ENCODE measurements around the gene VPS50.

Gene VPS50, protein sequence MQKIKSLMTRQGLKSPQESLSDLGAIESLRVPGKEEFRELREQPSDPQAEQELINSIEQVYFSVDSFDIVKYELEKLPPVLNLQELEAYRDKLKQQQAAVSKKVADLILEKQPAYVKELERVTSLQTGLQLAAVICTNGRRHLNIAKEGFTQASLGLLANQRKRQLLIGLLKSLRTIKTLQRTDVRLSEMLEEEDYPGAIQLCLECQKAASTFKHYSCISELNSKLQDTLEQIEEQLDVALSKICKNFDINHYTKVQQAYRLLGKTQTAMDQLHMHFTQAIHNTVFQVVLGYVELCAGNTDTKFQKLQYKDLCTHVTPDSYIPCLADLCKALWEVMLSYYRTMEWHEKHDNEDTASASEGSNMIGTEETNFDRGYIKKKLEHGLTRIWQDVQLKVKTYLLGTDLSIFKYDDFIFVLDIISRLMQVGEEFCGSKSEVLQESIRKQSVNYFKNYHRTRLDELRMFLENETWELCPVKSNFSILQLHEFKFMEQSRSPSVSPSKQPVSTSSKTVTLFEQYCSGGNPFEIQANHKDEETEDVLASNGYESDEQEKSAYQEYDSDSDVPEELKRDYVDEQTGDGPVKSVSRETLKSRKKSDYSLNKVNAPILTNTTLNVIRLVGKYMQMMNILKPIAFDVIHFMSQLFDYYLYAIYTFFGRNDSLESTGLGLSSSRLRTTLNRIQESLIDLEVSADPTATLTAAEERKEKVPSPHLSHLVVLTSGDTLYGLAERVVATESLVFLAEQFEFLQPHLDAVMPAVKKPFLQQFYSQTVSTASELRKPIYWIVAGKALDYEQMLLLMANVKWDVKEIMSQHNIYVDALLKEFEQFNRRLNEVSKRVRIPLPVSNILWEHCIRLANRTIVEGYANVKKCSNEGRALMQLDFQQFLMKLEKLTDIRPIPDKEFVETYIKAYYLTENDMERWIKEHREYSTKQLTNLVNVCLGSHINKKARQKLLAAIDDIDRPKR

DNA sequence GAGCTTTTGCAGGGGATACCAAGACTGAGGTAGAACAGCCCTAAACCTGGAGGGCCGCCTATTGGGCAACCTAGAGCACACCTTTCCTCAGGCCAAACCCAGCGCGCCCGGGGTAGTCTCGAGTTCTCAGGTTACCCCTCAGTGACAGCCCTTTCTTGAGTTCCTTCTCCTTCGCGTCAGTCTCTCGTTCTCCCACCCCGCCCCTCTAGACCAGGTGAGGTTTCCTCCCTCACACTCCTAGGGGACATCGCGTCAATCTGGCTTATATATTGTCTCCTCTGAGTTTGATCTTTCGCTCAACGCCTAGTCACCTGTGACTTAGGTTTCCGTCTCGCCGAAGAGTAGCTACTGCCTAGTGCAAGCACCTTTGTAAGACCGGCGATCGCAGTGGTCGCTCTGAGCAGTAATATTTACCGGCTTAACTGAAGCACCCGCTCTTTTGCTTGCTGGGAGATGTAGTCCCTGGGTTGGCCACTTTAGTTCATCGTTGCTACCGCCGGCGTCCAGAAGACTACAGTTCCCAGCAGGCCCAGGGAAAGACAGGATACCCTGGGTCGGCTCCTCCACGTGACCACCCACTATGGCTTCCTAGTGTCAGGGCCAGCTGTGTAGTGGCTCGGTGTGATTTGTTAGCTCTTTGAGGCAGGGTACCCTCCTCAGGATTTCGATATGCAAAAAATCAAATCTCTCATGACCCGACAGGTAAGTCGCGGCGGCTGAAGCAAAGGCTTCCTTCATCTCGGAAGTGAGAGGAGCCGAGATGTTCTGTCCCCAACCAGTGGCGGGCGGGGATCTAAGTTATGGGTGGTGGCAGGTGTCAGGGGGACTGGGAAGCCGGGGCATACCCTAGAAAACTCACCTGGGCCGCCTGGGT lies at the start of gene VPS50:
Gene VPS50, plus strand, starts transcription at position 568 of the 874 bp plus-strand sequence. Its CDS starts 102 bp downstream, at position 670.
- ATAC-seq (peak; percentile 100), DNase-seq (peak; percentile 86)

DNA sequence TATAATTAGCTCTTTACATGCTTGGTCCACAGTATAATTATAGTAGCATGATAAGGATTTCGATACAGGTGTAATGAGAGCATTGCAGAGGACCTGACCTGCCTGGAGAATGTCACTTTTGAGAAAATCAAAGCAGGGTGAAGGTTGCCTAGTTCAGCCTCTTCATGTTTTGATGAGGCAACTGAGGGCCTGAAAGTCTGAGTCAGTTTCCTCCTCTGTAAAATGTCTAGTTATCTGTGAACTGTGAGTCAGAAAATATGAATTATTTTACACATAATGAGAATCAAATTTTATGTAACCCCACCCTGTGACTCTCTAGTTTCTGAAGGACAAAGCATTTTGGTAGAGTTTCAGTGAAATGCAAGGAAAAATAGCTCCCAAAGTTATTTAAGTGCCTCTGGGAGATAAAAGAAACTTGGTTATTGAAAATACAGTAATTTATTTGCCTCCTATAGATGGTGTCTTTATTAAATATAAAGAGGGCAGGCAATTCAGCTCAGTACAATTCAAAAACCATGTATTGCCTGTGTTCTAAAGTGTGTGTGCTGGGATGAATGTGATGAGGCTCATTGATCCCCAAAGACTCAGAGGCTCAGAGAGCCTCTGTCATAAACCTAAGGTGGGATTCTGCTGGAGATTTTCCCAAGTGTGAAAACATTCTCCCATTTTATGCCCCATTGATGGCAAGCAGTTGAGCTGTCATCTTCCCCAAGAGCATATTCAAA lies 46.7 kb upstream of the VPS50 start:
- DNase-seq (no peak), ATAC-seq (peak; percentile 72)

DNA sequence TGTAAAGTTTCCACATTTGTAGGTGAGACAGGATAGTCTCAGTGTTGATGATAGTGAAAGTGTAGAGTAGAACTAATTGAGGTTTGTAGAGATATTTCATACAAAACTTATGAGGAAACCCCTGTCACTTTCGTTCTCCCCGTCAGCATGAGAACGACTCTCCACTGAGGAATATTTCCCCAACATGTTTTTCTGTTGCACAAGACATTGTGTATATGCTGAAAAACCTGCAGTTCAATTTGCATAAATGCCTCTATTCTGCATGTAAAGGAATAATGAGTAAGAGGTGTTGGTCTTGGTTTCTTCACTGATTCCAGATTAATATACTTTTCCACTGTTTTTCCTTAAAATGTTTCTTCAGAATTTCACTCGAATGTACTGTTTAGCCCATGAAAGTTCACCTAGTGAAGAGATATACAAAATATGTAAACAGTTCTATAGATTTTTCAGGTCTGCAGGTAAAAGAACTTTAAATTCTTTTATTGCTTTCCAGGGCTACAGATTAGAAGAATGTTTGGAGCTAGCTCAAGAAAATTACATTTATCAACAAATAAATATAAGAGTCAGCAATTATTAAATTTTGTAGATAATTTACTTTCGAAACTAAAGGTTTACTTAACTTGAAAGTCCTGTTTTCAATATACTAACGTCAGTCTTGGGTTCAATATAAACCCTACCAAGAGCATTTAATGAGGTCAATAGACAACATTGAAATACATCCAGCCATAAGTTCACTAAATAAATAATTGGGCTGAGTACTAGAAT lies 43.1 kb upstream of the VPS50 start:
- no peak for DNase-seq
- ATAC-seq: no peak

DNA sequence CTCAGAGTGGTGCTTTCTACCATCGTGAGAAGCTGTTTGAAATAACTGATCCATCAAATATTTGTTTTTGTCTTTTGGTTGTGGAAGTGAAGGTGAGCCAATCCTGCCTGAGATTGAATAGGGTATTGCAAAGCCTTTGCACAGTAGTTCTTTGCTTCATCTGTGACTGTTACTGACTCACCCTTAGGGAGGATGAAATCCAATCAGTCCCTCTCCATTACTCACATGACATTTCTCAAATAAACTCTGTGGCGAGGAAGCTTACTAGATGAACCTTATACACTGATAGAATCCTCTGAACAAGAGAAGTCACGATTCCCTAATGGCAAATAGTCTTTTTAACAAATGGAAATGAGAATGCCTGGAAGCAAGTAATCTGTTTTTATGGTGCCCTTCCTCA lies 37.8 kb upstream of the VPS50 start:
- DNase-seq (no peak), ATAC-seq (no peak)

DNA sequence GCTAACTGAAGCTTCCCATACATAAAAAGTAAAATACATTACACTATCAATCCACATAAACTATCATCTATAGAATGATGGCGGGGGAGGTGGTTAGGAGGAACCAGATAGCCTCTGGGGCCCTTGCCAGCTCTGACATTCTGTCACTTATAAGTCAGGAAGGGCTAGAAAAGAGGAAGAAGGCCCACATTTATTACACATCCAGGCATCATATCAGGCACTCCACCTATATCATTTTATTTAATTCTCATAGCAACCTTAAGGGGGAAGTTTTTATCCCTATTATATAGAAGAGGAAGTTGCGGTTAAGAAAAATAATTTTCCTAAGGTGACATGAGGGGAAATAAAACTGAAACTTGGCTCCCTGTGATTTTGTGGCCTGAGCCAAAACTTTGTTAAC lies 35.8 kb upstream of the VPS50 start:
- ATAC-seq: no peak
- DNase-seq: no peak

DNA sequence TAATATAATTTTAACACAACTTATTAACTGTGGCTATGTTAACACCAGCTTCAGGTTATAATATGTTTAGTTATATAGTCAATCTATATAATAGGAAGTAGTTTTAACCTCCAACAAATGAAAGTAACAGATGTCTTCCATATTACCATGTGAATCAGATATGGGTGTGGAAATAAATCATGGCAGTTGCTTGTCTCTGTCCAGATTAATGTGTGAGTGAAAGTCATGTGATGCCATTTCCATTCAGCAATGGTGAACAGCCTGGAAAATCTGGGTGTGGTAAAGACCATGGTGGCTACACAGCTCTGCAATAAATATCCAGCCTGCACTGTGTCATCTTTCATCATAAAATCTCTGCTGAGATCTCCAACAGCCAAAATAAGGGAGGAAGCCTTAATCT lies 33.7 kb upstream of the VPS50 start:
- ATAC-seq: no peak
- DNase-seq: no peak

DNA sequence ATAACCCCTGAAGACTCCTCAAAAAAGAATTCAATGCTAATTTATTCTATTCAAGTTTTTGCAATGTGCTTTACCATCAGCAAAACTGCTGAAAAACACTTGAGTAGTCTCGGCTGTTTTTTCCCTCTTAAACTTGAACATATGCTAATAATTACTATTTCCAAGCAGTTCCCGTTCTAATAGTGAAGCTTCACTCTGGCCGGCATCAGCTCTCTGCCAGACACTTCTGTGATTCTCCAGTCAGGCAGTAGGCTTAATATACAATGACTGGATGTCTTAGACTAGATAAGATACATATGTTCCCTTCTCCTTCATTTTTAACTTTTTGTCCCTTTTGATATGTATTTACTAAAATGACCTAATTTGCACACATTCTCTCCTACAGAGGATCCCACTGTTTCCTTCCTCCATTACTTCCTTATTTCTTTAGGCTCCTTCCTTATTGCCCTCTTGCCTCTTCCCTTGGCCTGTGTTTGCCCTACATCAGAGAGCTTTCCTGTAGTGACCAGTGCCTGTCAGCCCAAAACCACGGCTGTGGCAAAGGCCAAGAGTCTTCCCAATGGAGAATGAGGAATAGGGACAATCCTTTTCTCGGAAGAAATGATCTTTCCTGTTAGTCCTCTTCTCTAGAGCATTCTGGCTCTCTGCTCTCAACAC lies 29.4 kb upstream of the VPS50 start:
- ATAC-seq (no peak), DNase-seq (no peak)

DNA sequence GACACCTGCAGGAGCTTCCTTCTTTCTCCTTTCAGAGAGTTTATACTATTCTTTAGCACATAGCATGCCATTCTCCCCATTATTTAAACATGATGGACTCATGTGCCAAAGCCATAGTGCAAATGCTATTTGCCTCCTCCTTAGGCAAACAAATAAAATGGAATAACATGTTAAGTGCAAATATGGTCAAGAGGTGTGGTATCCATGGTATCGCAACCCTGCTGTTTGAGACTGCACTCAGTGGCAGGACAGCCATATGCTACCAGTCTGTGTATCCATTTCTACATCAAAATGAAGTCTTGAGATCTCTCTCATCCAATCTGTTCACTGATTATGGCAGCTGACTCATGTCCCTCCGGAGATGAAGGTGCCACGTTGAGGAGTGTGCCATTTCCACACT lies 28.7 kb upstream of the VPS50 start:
- ATAC-seq: no peak
- no peak for DNase-seq

DNA sequence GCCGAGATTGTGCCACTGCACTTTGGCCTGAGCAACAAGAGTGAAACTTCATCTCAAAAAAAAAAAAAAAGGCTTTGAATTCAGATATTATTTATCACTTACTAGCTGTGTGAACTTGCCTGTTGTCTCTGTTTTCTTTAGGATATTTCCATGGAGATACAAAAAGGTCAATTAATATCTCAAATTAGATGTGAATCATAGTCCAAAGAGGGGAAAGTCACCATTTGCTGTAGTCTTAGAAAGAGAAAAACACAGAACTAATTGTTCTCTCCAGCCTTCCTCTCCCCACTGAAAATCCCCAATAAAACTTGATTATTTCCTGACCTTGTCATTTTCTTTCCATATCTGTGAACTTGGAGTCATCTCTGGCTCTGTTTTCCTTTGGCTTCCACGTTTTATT lies 27.1 kb upstream of the VPS50 start:
- DNase-seq (no peak), ATAC-seq (no peak)

DNA sequence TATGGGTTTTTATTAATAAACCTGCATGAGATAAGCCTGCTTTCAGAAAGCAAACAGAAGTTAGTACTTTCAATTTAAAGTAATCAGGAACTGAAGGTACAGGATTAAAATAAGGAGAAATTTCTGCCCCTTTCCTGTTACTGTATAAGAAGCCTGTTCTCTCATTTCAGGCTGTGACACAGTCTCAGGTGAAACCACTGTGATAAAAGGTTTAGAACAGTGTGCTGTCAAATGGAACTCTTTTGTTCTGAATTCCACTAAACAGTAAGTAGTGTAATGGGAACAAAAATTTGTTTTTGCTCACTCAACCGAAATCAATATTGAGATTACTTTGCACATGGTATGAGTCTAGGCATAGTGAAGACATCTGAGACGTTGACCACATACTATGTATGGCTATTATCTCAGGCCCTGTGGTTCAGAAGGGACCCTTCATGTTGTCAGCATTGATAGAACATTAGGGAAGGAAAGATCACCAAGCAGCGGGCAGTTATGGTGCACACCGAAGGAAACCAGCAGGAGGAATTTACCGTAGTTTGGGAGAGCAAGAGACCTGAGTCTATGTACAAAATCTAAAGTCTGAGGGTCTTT lies 20.8 kb upstream of the VPS50 start:
- DNase-seq: no peak
- ATAC-seq: no peak

DNA sequence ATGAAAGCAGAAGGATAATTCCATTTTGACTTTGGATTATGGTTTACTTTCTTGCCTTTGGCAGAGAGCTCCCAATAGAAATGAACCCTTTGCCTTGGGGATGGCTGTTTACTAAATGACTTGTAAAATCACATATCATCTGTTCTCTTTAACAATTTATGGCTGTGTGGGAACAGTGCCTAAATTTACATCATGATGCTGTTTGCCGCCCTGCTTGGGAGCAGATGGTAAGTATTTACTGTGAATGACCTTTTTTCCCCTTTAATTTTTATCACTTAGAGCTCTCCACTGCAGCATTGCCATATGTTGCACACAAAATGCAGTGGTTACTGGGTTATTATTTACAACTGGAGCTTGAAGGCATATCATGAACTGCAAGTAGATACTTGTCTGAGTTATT lies 19.3 kb upstream of the VPS50 start:
- ATAC-seq (no peak), DNase-seq (no peak)

DNA sequence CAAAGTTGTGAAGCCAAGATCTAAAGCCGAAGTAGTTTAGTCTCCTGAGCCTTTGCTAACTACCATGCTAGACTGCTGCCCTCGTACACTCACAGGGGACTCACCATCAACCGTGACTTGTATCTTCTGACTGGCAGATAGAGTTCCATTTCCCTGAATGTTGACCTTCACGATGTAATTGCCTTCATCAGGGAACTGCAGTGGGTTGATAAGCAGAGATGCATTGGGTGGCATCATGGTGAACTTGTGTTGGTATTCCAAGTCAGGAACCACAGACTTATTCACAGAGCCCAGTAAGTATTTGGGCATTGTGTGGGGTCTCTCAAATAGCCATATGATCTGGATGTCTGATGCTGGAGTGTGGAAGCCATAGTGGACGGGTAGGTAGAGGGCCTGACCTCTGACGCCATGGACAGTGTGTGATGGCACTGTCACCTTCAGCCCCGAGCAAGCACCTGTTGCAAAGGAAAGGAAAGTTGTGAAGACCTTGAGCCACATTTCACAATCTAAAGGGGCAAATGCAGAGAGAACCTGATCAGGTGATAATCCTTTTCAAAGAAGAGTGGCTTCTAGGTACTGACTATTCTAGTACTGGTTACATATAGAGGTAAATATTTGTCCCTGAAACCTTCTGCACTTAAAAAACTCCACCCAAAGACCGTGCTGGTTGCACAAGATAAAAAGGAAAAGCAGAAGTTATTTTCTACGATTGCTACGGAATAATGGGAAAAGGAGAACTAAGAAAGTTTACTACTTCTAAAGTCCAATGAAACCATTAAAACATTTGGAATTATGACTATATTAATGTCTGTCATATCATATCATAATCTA lies 13.0 kb upstream of the VPS50 start:
- ATAC-seq: no peak
- DNase-seq: no peak

DNA sequence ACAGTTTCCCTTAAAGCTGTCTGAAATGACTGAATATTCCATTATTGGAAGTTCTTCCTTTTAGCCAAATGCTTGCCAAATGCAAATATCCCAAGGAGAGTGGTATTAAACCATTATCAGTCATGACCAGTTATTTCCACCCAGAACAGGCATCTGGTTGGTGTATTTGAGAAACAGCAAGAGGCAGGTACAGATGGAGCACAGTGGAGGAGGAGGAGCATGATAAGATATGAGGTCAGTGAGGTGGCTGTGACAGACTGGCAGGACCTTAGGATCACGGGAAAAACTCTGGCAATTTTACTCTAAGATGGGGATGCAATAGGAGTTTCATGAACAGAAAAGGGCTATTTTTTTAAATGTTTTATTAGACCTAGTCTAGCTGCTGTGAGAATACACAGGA lies 12.3 kb upstream of the VPS50 start:
- DNase-seq (no peak), ATAC-seq (no peak)

DNA sequence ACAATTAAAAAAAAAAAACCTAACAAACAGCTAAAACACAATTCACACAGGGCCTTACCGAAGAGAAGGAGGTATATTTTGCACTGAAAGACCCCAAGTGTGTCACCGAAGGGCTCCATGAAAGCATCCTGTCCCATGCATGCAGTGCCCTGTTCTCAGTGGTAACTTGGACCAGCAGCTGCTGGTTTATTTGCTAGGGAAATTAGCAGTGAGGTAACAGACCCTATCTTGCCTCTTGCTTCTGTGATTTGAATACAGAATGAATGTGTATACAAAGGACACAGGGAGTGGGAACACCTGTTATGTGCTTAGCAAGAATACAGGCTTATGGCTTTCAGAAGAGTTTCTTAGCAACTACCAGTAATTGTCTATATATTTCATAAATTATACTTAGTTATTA lies 5.9 kb upstream of the VPS50 start, which contains the start of gene HEPACAM2:
Gene HEPACAM2, minus strand, starts transcription at position 160 of the 400 bp plus-strand sequence.
- ATAC-seq: no peak
- DNase-seq: no peak

DNA sequence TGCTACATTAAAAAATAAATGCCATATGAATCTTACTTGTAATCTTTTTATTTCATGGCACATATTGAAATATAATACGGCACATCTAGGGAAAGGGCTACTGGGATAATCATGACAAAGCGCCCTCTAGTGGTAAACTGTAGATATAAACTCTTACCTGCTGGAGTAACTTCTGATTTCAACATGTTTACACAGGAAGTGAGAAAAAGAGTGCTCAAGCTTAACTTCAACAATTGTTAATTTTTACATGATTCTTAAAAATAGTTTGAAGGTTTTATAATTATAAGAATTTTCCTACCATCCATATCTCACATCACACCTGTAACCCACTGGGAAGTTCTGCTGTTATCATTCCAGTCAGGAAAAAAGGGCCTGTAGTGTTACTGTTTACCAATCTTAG lies 3.9 kb upstream of the VPS50 start:
- DNase-seq (no peak), ATAC-seq (no peak)

DNA sequence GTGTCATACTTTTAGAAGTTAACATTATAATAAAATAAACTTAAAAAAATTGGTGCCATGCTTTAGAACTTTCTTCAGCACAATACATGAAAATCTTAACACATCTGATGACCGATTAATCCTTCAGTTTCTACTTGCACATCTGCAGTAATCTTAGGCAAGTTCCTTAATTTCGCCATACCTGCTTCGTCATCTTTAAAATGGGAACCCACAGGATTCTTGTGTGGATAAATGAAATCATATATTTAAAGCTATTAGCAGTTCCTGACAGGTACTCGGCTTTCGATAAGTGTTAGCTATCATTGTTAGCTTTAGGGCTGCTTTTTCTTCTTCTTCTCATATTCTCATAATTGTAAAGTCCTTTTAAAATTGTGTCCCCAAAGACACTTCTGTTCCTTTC lies 907 bp upstream of the VPS50 start:
- ATAC-seq (no peak), DNase-seq (no peak)

DNA sequence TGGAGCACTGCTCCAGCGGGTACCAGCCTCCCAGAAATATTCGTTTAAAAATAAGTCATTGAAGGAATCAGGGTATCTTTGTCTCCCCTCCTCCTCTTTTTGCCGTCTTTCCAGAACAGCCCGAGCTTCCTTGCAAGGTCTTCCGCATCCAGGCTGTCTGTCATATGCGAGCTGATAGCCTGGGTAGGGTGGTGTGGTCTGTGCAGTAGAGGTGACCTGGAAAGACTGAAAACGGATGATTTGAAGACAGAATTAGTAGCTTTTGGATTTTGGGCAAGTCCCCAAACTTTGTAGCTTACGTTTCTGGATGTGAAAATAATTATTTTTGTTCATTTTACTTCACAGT lies 480 bp downstream of the VPS50 start:
- no peak for DNase-seq
- ATAC-seq: no peak

DNA sequence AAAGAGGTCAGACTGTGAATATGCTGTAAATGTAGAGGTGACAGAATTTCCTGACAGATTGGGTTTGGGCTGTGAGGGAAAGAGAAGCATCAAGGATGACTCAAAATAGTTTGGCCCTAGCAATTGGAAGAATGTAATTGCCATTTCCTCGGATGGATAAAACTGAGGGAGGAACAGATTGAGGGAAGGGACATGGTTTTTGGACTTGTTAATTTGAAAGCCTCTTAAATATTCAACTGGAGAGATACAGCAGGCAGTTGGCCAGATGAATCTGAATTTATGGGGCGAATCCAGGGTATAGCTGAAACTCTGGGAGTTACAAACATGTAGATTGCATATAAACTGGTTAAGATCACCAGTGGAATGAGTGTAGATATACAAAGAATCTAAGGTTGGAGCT lies 3.4 kb downstream of the VPS50 start:
- ATAC-seq (no peak), DNase-seq (no peak)

DNA sequence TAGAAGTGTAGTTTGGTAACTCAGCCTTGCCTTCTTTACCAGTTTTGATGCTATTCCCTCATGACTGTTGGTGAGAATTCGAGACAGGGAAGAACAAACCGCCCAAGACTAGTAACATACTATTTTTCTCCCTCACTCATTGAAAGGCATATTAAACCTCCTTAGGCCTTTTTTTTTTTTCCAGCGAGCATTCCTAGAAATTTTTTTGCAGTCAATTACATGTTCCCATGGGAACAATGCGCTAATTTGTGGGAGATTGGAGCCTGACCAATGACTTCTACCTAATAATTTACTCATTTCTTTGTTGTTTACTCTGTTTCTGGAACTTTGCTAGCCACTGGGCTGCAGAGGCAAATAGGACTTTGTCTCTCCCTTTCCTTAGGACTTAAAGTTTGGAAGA lies 6.0 kb downstream of the VPS50 start:
- DNase-seq: no peak
- ATAC-seq: no peak

All from stimulated activated naive CD8-positive, alpha-beta T cell treated with anti-CD3 and anti-CD28 coated beads, Interleukin-15, Interleukin-2, amounts not matched to agents 100 U/mL and 50 U/mL, for 24 hours (primary cell).